CD4-positive, alpha-beta memory T cell (primary cell): ENCODE measurements around the gene CTXND1. TPM values are rescaled to one million over a fixed set of nuclear protein-coding genes. Genes with fewer than 3 reads are reported as not detected.

Experiments
- CTCF ChIA-PET: fragments of 350-600 bp; sonication (Branson Sonifier 250); formaldehyde crosslinking; loops from one replicate; lab custom pipeline; 2021; ENCODE audit warnings: inconsistent platforms; ENCODE audit not compliant: partially characterized antibody; lab: Charles Lee
- POLR2A ChIA-PET: fragments of 350-600 bp; sonication (Branson Sonifier 250); formaldehyde crosslinking; loops from one replicate; lab custom pipeline; 2021; ENCODE audit not compliant: partially characterized antibody; lab: Charles Lee
- DNase-seq, 5 donors: peaks; one replicate each; pipeline versions ENCODE4 v3.0.0 to v3.0.0-alpha.2; 2020 to 2022; ENCODE audit warnings: mixed read lengths in 1 of 5
- H3K27ac ChIP-seq: one replicate; pipeline ENCODE4 v1.7.0; 2013; ENCODE audit warnings: low read depth, low read length
- H3K27me3 ChIP-seq: 2 replicates; pipeline ENCODE4 v1.7.0; 2013; ENCODE audit warnings: mild to moderate bottlenecking, low read length, moderate library complexity; ENCODE audit not compliant: insufficient read depth
- H3K36me3 ChIP-seq: 2 replicates; pipeline ENCODE4 v1.7.0; 2013; ENCODE audit warnings: mild to moderate bottlenecking, low read length, moderate library complexity; ENCODE audit not compliant: insufficient read depth
- H3K4me1 ChIP-seq: 2 replicates; pipeline ENCODE4 v1.7.0; 2013; ENCODE audit warnings: mild to moderate bottlenecking, low read length, moderate library complexity; ENCODE audit not compliant: insufficient read depth
- H3K4me3 ChIP-seq, 2 donors: one replicate each; pipeline ENCODE4 v1.7.0; 2013; ENCODE audit warnings: low read length in 2 of 2, mild to moderate bottlenecking in 1 of 2
- H3K9me3 ChIP-seq, 2 donors: one replicate each; pipeline ENCODE4 v1.7.0; 2013; ENCODE audit warnings: low read length in 2 of 2, control low read depth in 1 of 2; ENCODE audit not compliant: control insufficient read depth in 1 of 2
- H3K27ac Mint-ChIP-seq, 7 donors: one replicate each; pipeline ENCODE4 v1.8.0; 2020 to 2021; ENCODE audit warnings: mixed read lengths in 7 of 7, mild to moderate bottlenecking in 6 of 7, inconsistent platforms in 3 of 7, moderate library complexity in 3 of 7
- H3K27me3 Mint-ChIP-seq, 2 donors: one replicate each; pipeline ENCODE4 v1.8.0; 2020 to 2021; ENCODE audit warnings: mixed read lengths in 2 of 2
- H3K36me3 Mint-ChIP-seq, 2 donors: one replicate each; pipeline ENCODE4 v1.8.0; 2020 to 2021; ENCODE audit warnings: mixed read lengths in 2 of 2, inconsistent platforms in 1 of 2, mild to moderate bottlenecking in 1 of 2
- H3K4me1 Mint-ChIP-seq, 4 donors: one replicate each; pipeline ENCODE4 v1.8.0; 2020 to 2021; ENCODE audit warnings: mixed read lengths in 4 of 4, mild to moderate bottlenecking in 1 of 4
- H3K4me3 Mint-ChIP-seq, 8 donors: one replicate each; pipeline ENCODE4 v1.8.0; 2020 to 2021; ENCODE audit warnings: mixed read lengths in 8 of 8, mild to moderate bottlenecking in 7 of 8, moderate library complexity in 6 of 8, inconsistent platforms in 3 of 8
- H3K9me3 Mint-ChIP-seq, 8 donors: one replicate each; pipeline ENCODE4 v1.8.0; 2020 to 2021; ENCODE audit warnings: mixed read lengths in 8 of 8, mild to moderate bottlenecking in 5 of 8, inconsistent platforms in 3 of 8, moderate library complexity in 1 of 8
- intact Hi-C: fragments of 100-400 bp; cut with micrococcal nuclease; formaldehyde crosslinking; loops from one replicate; pipeline ENCODE4 v1.15.1; 2023
- polyA plus RNA-seq, 2 donors: library from polyadenylated mRNA; unstranded; fragments of 300-500 nt; fragmentation: Illumina TruSeq; gene quantifications; one replicate each; pipeline ENCODE4 v1.2.3, GENCODE V29; 2021
- total RNA-seq, 2 experiments: library from RNA; stranded (reverse); gene quantifications; one replicate each; pipeline ENCODE4 v1.2.3, GENCODE V29; 2021

CTXND1 gene
- total and polyA plus RNA-seq, 4 experiments from 2014 or later, result not detected

GRCh38 chr15:80155001-80155377 is 97.0 kb downstream of the CTXND1 start:
- H3K36me3 ChIP-seq, result no peaks in the 10 kb centered on the region
- Mint-ChIP-seq H3K27ac (peak overlapping the region in 4 of 7 donors; percentile 4 to 89 (median 70)), H3K27me3 (no peaks in the 10 kb centered on the region), H3K9me3 (no peaks in the 10 kb centered on the region), H3K36me3 (peaks cover 4 to 5% of the 10 kb centered on the region in 2 donors), H3K4me3 (peak overlapping the region in 4 of 8 donors; percentile 30 to 51 (median 43)), H3K4me1 (peaks cover 16 to 29% (median 21%) of the 10 kb centered on the region in 4 donors)
- intact Hi-C loops, result no loop called here
- ChIA-PET CTCF (no interaction called here), POLR2A (no interaction called here)
- no peaks in the 10 kb centered on the region for H3K27me3 ChIP-seq
- no peak overlapping the region for H3K4me3 ChIP-seq
- no peak for DNase-seq
- no peak overlapping the region for H3K27ac ChIP-seq
- H3K4me1 ChIP-seq, result peaks cover 14% of the 10 kb centered on the region
- no peaks in the 10 kb centered on the region for H3K9me3 ChIP-seq

- POLR2A ChIA-PET, result no interaction called here
Measured at GRCh38 chr15:80154336-80154735, 97.7 kb downstream of the CTXND1 start.

GRCh38 chr15:80153900-80154299 is 98.1 kb downstream of the CTXND1 start:
- Histone ChIP-seq H3K9me3 (no peaks in the 10 kb centered on the region), H3K36me3 (no peaks in the 10 kb centered on the region), H3K4me3 (peak overlapping the region in 1 of 2 donors; percentile 82), H3K27me3 (no peaks in the 10 kb centered on the region), H3K27ac (no peak overlapping the region), H3K4me1 (peaks cover 14% of the 10 kb centered on the region)
- Mint-ChIP-seq H3K36me3 (peaks cover 0 to 4% of the 10 kb centered on the region in 2 donors), H3K27ac (peak overlapping the region in 6 of 7 donors; percentile 75 to 96 (median 89)), H3K4me1 (peaks cover 16 to 23% (median 20%) of the 10 kb centered on the region in 4 donors), H3K27me3 (no peaks in the 10 kb centered on the region), H3K9me3 (no peaks in the 10 kb centered on the region), H3K4me3 (peak overlapping the region; percentile 28 to 95 (median 92))
- DNase-seq, result no peak
- POLR2A ChIA-PET, result interaction anchor here (2.5 kb wide), 1 partner anchor 94 kb away, joined by 29 read pairs; the partner anchor contains the start of gene ZFAND6
- intact Hi-C loops, result loop anchor here (5.0 kb wide), 1 partner anchor 187 kb away; no protein-coding TSS in a partner anchor
- CTCF ChIA-PET, result no interaction called here

More at GRCh38 chr15:80154336-80154735, 97.7 kb downstream of the CTXND1 start:
- DNase-seq, result no peak
- intact Hi-C loops, result loop anchor here (5.0 kb wide), 1 partner anchor 187 kb away; no protein-coding TSS in a partner anchor
- Mint-ChIP-seq H3K4me3 (peak overlapping the region in 7 of 8 donors; percentile 28 to 95 (median 90)), H3K4me1 (peaks cover 16 to 23% (median 20%) of the 10 kb centered on the region in 4 donors), H3K9me3 (no peaks in the 10 kb centered on the region), H3K27ac (peak overlapping the region in 3 of 7 donors; percentile 29 to 89 (median 69)), H3K27me3 (no peaks in the 10 kb centered on the region), H3K36me3 (peaks cover 2 to 4% of the 10 kb centered on the region in 2 donors)
- peaks cover 14% of the 10 kb centered on the region for H3K4me1 ChIP-seq
- H3K9me3 ChIP-seq, result no peaks in the 10 kb centered on the region
- H3K4me3 ChIP-seq, result no peak overlapping the region
- CTCF ChIA-PET, result no interaction called here
- no peaks in the 10 kb centered on the region for H3K36me3 ChIP-seq
- H3K27ac ChIP-seq, result no peak overlapping the region
- no peaks in the 10 kb centered on the region for H3K27me3 ChIP-seq

GRCh38 chr15:80152896-80153876 is 98.8 kb downstream of the CTXND1 start, which contains the start of gene FAH:
Gene FAH (plus strand): TSS chr15:80152999. CDS start chr15:80153055, 56 bp downstream.
- ChIA-PET POLR2A (interaction anchor here (1.0 to 2.5 kb wide), 4 partner anchors 8 to 257 kb away, joined by 3 to 29 read pairs (median 8); partner anchors contain the start of genes MTHFS and ZFAND6), CTCF (interaction anchor here (0.7 kb wide), 1 partner anchor 19 kb away, joined by 3 read pairs; no protein-coding TSS in a partner anchor)
- Mint-ChIP-seq H3K4me1 (peaks cover 16 to 23% (median 20%) of the 10 kb centered on the region in 4 donors), H3K9me3 (no peaks in the 10 kb centered on the region), H3K4me3 (peak within 1 kb of the TSS; percentile 91 to 95 (median 93)), H3K27ac (peak within 1 kb of the TSS; percentile 89 to 96 (median 89)), H3K36me3 (peaks cover 0 to 4% of the 10 kb centered on the region in 2 donors), H3K27me3 (no peaks in the 10 kb centered on the region)
- Histone ChIP-seq H3K27me3 (no peaks in the 10 kb centered on the region), H3K27ac (peak within 1 kb of the TSS; percentile 73), H3K4me3 (peak within 1 kb of the TSS; percentile 15 to 82), H3K36me3 (no peaks in the 10 kb centered on the region), H3K4me1 (peaks cover 14% of the 10 kb centered on the region), H3K9me3 (no peaks in the 10 kb centered on the region)
- DNase-seq, result peak; percentile 47 to 55 (median 52)
- intact Hi-C loops, result loop anchor here (1.0 to 5.0 kb wide), 3 partner anchors 94 to 230 kb away; partner anchors contain the start of gene ZFAND6

- POLR2A ChIA-PET, result interaction anchor here (1.0 to 2.5 kb wide), 5 partner anchors 8 to 256 kb away, joined by 3 to 29 read pairs (median 6); partner anchors contain the start of genes MTHFS and ZFAND6
- CTCF ChIA-PET, result interaction anchor here (0.7 to 1.0 kb wide), 3 partner anchors 8 to 20 kb away, joined by 3 to 4 read pairs (median 3); no protein-coding TSS in a partner anchor
- peak overlapping the region in 1 of 2 donors; percentile 82 for H3K4me3 ChIP-seq
Measured at GRCh38 chr15:80152180-80152895, 99.7 kb downstream of the CTXND1 start.

GRCh38 chr15:80151576-80151975 is 100.4 kb downstream of the CTXND1 start:
- peak overlapping the region in 6 of 7 donors; percentile 24 to 93 (median 80) for H3K27ac Mint-ChIP-seq
- H3K9me3 Mint-ChIP-seq, result no peaks in the 10 kb centered on the region
- peaks cover 16 to 23% (median 20%) of the 10 kb centered on the region in 4 donors for H3K4me1 Mint-ChIP-seq
- H3K9me3 ChIP-seq, result no peaks in the 10 kb centered on the region
- H3K27me3 ChIP-seq, result no peaks in the 10 kb centered on the region
- peak overlapping the region in 7 of 8 donors; percentile 83 to 94 (median 86) for H3K4me3 Mint-ChIP-seq
- no peaks in the 10 kb centered on the region for H3K36me3 ChIP-seq
- no peaks in the 10 kb centered on the region for H3K27me3 Mint-ChIP-seq
- DNase-seq, result no peak
- ChIA-PET POLR2A (interaction anchor here (1.1 to 2.5 kb wide), 4 partner anchors 20 to 255 kb away, joined by 3 to 29 read pairs (median 8); partner anchors contain the start of genes MTHFS and ZFAND6), CTCF (interaction anchor here (1.0 kb wide), 2 partner anchors 9 to 17 kb away, joined by 3 to 4 read pairs; no protein-coding TSS in a partner anchor)
- H3K4me3 ChIP-seq, result no peak overlapping the region
- H3K4me1 ChIP-seq, result peaks cover 14% of the 10 kb centered on the region
- H3K36me3 Mint-ChIP-seq, result peaks cover 0 to 4% of the 10 kb centered on the region in 2 donors
- H3K27ac ChIP-seq, result no peak overlapping the region
- intact Hi-C loops, result loop anchor here (5.0 kb wide), 1 partner anchor 184 kb away; no protein-coding TSS in a partner anchor

More at GRCh38 chr15:80152180-80152895, 99.7 kb downstream of the CTXND1 start:
- Mint-ChIP-seq H3K9me3 (no peaks in the 10 kb centered on the region), H3K4me3 (peak overlapping the region; percentile 79 to 94 (median 86)), H3K36me3 (peaks cover 0 to 4% of the 10 kb centered on the region in 2 donors), H3K27ac (peak overlapping the region; percentile 68 to 93 (median 88)), H3K27me3 (no peaks in the 10 kb centered on the region), H3K4me1 (peaks cover 16 to 23% (median 20%) of the 10 kb centered on the region in 4 donors)
- intact Hi-C loops, result loop anchor here (1.0 to 5.0 kb wide), 3 partner anchors 93 to 229 kb away; partner anchors contain the start of gene ZFAND6
- Histone ChIP-seq H3K27me3 (no peaks in the 10 kb centered on the region), H3K36me3 (no peaks in the 10 kb centered on the region), H3K9me3 (no peaks in the 10 kb centered on the region), H3K27ac (peak overlapping the region; percentile 56), H3K4me1 (peaks cover 14% of the 10 kb centered on the region)
- peak; percentile 76 to 96 (median 80) for DNase-seq
